ENCODE data around the gene PLD4. TPM values are rescaled to one million over a fixed set of nuclear protein-coding genes. Genes with fewer than 3 reads are reported as not detected.

The PLD4 gene
- total RNA-seq, 2 experiments from 2014 or later: not detected

DNA sequence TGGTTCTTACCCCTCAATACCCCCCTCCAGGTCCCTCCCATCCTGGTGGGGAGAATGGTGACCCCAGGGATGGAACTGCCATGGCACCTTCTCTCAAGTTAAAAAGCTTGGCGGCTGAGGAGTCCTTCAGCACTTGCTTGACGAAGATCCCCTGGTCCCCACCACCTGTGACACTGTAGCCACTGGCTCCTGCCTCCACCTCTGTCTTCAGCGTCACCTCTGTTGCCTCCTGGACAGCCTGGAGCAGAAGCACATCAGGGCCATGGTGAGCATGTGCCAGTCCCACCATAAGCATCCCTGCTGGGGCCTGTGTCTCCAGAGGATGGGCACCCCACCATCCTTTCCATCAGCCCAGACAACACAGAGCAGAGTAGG, 30.7 kb downstream of the PLD4 start:
- H3K27ac Mint-ChIP-seq: no peak overlapping the region
- no peak overlapping the region for H3K4me3 Mint-ChIP-seq
- CTCF ChIA-PET: no interaction called here
- H3K36me3 Mint-ChIP-seq (ENCODE audit: low read depth): no peaks in the 10 kb centered on the region
- intact Hi-C loops (cut with micrococcal nuclease): no loop called here
- H3K4me1 Mint-ChIP-seq (ENCODE audit: low read depth): no peaks in the 10 kb centered on the region
- no peak for DNase-seq
- H3K27me3 Mint-ChIP-seq (ENCODE audit: low read depth): no peaks in the 10 kb centered on the region
- H3K9me3 Mint-ChIP-seq: no peaks in the 10 kb centered on the region

DNA sequence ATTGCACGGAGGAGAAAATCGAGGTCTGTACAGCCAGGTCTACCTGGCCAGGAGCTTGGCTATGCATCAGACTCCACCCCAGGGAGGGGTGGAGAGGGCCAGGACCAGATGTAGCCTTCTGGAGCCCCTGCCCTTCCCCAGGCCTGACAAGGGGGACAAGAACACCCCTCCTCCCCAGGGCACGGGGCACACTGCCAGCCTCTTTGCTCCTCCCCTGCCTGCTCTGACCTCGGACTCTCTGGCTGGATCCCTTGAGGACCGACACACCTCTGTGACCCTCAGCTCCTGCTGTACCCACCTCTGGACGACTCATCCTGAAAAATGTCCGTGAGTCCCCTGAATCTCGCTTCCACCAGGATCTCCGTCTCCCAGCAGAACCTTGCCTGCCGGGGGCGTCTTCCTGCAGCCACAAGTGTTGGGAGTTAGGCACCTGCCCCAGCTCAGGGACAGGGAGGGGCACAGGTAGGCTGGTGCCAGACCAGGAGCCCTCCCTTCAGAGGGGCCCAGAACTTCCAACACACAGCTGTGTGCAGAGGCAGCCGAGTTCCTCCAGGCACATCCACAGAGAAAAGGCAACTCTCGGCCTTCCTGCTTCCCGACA, 31.7 kb downstream of the PLD4 start:
- H3K27me3 Mint-ChIP-seq (ENCODE audit: low read depth): no peaks in the 10 kb centered on the region
- CTCF ChIA-PET: interaction anchor here (1.8 kb wide), 1 partner anchor 17 kb away, joined by 4 read pairs; no protein-coding TSS in a partner anchor
- no peaks in the 10 kb centered on the region for H3K9me3 Mint-ChIP-seq
- DNase-seq: no peak
- H3K4me3 Mint-ChIP-seq: no peak overlapping the region
- H3K36me3 Mint-ChIP-seq (ENCODE audit: low read depth): no peaks in the 10 kb centered on the region
- no peak overlapping the region for H3K27ac Mint-ChIP-seq
- intact Hi-C loops (cut with micrococcal nuclease): no loop called here
- H3K4me1 Mint-ChIP-seq (ENCODE audit: low read depth): no peaks in the 10 kb centered on the region

DNA sequence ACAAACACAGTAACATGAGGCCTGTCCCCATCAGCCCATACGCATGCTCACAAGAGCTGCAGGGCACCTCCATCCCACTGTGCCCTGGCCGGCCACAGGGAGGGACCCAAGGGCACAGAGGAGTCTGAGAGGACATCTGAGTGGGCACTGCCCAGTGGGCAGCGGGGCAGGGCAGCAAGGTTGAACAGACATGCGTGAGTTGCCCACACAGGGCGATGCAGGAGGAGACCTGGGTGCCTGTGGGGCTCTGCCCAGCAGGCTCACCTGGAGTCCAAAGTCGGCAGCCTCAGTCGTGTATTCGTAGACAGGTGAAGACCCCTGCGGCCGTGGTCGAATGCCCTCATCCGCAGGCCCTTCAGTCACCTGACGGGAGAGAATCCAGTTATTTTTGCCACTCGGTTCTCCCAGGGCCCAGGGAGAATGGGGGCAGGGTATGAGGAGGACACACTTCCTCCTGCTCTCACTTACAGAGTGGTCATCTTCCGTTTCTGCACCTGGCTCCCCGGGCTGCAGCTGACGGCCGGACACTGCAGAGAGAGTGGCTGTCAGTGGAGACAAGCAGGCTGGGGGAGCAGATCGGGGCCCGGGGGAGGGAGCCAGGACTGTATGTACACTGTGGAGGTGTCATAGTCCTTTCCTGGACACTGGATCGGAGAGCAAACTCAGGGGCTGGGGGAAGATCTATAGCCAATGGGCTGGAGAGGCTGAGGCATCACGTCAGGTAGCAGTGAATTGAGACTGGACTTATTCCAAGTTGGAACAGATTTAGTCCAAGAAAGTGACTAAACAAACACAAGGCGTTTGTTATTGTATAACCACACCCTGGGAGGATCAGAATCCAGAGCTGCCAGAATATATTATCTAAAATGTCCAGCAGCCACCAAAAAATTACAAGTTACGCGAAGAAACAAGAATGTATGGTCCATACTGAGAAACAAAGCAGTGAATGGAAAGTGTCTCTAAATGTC, 32.8 kb downstream of the PLD4 start:
- H3K27ac Mint-ChIP-seq: no peak overlapping the region
- no peak overlapping the region for H3K4me3 Mint-ChIP-seq
- CTCF ChIA-PET: interaction anchor here (1.8 kb wide), 1 partner anchor 16 kb away, joined by 4 read pairs; no protein-coding TSS in a partner anchor
- intact Hi-C loops (cut with micrococcal nuclease): no loop called here
- DNase-seq: no peak
- no peaks in the 10 kb centered on the region for H3K36me3 Mint-ChIP-seq (ENCODE audit: low read depth)
- no peaks in the 10 kb centered on the region for H3K27me3 Mint-ChIP-seq (ENCODE audit: low read depth)
- H3K9me3 Mint-ChIP-seq: no peaks in the 10 kb centered on the region
- no peaks in the 10 kb centered on the region for H3K4me1 Mint-ChIP-seq (ENCODE audit: low read depth)

DNA sequence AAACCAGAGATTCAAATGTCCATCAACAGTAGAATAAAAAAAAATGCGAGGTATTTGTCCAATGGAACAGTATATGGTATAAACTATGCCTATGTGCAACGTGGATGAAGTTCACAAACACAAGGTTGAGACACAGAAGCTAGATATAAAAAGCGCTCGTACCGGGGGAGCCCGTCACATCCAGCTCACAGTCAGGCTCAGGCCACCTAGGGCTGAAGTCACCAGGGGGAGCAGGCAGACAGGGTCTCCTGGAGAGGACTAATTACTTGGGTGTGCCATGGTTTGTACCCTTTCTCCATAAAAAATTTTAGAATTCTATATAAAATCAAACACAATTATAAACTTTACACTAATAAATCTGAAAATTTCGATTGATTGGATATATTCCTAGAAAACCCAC, 39.9 kb downstream of the PLD4 start:
- intact Hi-C loops (cut with micrococcal nuclease): no loop called here
- CTCF ChIA-PET: interaction anchor here (0.6 to 2.3 kb wide), 3 partner anchors 11 to 81 kb away, joined by 3 to 6 read pairs (median 6); no protein-coding TSS in a partner anchor
- Mint-ChIP-seq H3K4me3 (no peak overlapping the region), H3K4me1 (ENCODE audit: low read depth) (no peaks in the 10 kb centered on the region), H3K36me3 (ENCODE audit: low read depth) (no peaks in the 10 kb centered on the region), H3K9me3 (no peaks in the 10 kb centered on the region), H3K27me3 (ENCODE audit: low read depth) (peaks cover 16% of the 10 kb centered on the region), H3K27ac (no peak overlapping the region)
- DNase-seq: no peak

DNA sequence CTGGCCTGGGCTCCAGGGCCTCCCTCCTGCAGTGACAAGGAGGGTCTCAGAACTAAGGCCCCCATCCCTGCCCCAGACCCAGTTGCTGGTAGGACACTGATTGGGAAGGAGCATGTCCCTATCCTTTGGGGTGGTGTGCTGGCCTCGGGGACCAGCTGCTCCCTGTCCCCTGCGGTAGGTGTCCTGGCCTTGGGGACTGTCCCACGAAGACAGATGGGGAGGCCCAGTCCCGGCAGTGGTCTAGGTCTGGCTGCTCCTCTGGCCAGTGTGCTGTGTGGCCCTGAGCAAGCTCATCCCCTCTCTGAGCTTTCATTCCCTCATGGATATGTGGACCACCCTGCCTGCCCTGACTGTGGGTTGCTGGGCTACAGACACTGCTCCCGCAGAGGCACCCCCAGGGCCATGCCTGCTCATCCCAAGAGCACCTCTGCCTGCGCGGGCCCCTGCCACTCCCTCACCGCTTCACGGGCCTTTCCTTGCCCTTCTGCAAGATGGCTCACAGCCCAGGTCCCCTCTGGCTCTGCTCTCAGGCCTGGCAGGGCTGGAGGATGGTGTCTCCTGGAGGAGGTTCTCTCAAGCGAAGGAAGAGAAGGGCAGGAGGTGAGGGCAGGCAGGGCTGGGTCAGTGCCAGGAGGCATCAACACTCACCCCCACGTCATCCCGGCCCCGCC, 41.0 kb downstream of the PLD4 start:
- intact Hi-C loops (cut with micrococcal nuclease): no loop called here
- H3K4me1 Mint-ChIP-seq (ENCODE audit: low read depth): no peaks in the 10 kb centered on the region
- no peaks in the 10 kb centered on the region for H3K36me3 Mint-ChIP-seq (ENCODE audit: low read depth)
- no peaks in the 10 kb centered on the region for H3K9me3 Mint-ChIP-seq
- peaks cover 16% of the 10 kb centered on the region for H3K27me3 Mint-ChIP-seq (ENCODE audit: low read depth)
- H3K4me3 Mint-ChIP-seq: no peak overlapping the region
- CTCF ChIA-PET: interaction anchor here (0.6 to 1.5 kb wide), 2 partner anchors 64 to 80 kb away, joined by 3 read pairs; no protein-coding TSS in a partner anchor
- no peak for DNase-seq
- no peak overlapping the region for H3K27ac Mint-ChIP-seq

DNA sequence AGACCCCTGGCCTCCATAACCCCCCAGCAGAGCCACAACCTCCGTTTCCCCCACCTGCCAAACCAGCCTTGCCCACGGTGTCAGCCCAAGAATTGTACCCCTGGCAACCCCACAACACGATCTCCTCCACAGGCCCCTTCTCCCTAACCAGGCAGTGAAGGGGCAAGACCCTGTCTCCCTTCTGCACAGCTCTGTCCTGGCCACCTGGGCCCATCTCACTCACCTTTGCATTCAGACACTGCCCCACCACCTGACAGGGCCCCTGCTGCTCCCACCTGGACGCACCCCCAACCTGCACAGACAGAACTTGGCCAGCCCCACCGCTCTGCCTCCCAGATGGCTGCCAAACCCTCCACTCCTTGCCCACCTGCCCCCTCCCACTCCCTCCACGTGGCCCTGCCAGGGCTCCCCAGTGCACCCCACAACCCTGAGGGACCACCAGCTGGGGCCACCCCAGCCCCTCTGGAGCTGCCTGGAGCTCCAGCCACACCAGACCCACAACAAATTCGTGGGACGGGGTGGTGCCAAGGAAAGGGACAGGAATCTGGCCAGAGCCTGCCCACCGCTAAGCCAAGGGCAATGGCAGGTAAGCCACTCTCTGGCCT, 41.7 kb downstream of the PLD4 start:
- Mint-ChIP-seq H3K27me3 (ENCODE audit: low read depth) (peaks cover 16% of the 10 kb centered on the region), H3K4me3 (no peak overlapping the region), H3K4me1 (ENCODE audit: low read depth) (no peaks in the 10 kb centered on the region), H3K36me3 (ENCODE audit: low read depth) (no peaks in the 10 kb centered on the region), H3K27ac (no peak overlapping the region), H3K9me3 (no peaks in the 10 kb centered on the region)
- intact Hi-C loops (cut with micrococcal nuclease): no loop called here
- no peak for DNase-seq
- CTCF ChIA-PET: no interaction called here

DNA sequence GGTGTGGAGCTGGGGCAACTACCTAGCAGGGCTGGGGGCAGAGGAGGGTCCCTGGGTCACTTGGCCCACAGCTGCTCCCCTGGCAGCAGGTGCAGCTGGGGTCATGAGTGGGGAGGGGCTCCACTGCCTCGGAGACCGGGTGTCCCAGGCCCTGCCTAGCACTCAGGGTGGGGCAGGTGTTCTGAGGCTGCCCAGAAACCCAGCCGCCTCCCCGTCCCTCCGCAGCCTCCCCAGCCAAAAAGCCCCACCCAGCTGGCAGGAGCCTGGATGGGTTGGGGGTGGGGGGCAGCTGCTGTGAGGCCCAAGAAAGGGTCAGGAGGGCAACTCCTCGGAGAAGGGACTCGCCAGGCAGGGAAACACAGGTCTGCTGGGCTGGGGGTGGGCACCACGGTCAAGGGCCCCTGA, 42.3 kb downstream of the PLD4 start:
- Mint-ChIP-seq H3K4me3 (no peak overlapping the region), H3K36me3 (ENCODE audit: low read depth) (no peaks in the 10 kb centered on the region), H3K27me3 (ENCODE audit: low read depth) (peaks cover 16% of the 10 kb centered on the region), H3K4me1 (ENCODE audit: low read depth) (no peaks in the 10 kb centered on the region), H3K9me3 (no peaks in the 10 kb centered on the region), H3K27ac (no peak overlapping the region)
- DNase-seq: no peak
- intact Hi-C loops (cut with micrococcal nuclease): no loop called here
- CTCF ChIA-PET: interaction anchor here (1.4 kb wide), 1 partner anchor 78 kb away, joined by 3 read pairs; no protein-coding TSS in a partner anchor

DNA sequence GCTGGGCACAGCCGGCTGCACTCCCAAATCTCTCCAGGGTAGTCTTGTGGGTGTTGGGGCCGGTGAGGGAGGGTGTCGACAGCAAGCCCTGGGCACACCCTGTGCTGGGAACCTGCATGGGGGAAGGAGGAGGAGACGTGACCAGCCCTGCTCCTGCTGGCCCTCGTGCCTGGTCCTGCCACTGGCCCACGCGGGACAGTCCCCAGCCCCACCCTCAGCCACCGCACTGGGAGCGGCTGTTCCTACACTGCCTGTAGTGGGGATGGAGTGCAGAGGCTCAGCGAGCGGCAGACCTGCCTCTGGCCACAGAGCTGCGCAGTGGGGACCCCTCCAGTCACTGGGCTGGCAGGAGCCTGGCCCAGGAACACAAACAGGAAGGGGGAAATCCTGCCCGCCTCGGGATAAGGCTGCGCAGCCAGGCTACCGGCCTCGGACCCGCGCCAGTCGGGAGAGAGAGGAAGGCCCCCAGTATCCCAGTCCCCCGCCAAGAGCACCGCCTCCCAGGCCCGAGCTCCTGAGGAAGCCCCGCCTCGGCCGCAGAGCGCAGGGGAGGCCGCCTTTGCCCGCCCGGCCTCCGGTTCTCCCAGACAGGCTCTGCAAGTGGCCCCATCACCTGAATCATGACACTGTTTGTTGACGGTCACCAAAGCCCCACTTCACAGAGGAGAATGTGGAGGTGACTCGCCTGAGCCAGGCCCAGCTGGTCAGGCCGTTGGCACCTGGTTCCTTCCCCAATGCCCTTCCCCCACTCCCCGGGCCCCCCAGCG, 42.9 kb downstream of the PLD4 start:
- no peaks in the 10 kb centered on the region for H3K4me1 Mint-ChIP-seq (ENCODE audit: low read depth)
- no peaks in the 10 kb centered on the region for H3K9me3 Mint-ChIP-seq
- no peak overlapping the region for H3K27ac Mint-ChIP-seq
- peaks cover 16% of the 10 kb centered on the region for H3K27me3 Mint-ChIP-seq (ENCODE audit: low read depth)
- H3K36me3 Mint-ChIP-seq (ENCODE audit: low read depth): no peaks in the 10 kb centered on the region
- H3K4me3 Mint-ChIP-seq: no peak overlapping the region
- no peak for DNase-seq
- intact Hi-C loops (cut with micrococcal nuclease): no loop called here
- CTCF ChIA-PET: interaction anchor here (1.4 kb wide), 1 partner anchor 78 kb away, joined by 3 read pairs; no protein-coding TSS in a partner anchor

DNA sequence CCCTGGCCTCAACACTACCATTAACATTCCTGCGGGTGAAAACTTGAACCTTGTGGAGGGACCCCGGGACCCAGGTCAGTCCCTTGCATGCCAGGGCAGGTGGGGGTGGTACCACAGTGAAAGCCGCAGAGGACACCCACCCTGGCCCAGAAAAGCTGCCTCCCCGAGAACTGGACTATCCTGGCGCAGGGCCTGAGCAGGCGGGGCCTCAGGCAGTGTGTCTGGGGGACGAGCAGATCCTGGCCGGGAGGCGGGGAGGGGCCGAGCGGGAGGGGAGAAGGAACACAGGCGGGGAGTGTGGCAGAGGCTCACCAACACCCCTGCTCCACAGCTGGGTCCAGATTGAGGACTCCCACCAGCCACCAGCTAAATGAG, 43.5 kb downstream of the PLD4 start:
- H3K27me3 Mint-ChIP-seq (ENCODE audit: low read depth): peaks cover 16% of the 10 kb centered on the region
- H3K4me3 Mint-ChIP-seq: no peak overlapping the region
- no peaks in the 10 kb centered on the region for H3K4me1 Mint-ChIP-seq (ENCODE audit: low read depth)
- no peaks in the 10 kb centered on the region for H3K9me3 Mint-ChIP-seq
- H3K36me3 Mint-ChIP-seq (ENCODE audit: low read depth): no peaks in the 10 kb centered on the region
- intact Hi-C loops (cut with micrococcal nuclease): no loop called here
- DNase-seq: no peak
- no peak overlapping the region for H3K27ac Mint-ChIP-seq
- CTCF ChIA-PET: interaction anchor here (1.4 kb wide), 1 partner anchor 77 kb away, joined by 3 read pairs; no protein-coding TSS in a partner anchor

DNA sequence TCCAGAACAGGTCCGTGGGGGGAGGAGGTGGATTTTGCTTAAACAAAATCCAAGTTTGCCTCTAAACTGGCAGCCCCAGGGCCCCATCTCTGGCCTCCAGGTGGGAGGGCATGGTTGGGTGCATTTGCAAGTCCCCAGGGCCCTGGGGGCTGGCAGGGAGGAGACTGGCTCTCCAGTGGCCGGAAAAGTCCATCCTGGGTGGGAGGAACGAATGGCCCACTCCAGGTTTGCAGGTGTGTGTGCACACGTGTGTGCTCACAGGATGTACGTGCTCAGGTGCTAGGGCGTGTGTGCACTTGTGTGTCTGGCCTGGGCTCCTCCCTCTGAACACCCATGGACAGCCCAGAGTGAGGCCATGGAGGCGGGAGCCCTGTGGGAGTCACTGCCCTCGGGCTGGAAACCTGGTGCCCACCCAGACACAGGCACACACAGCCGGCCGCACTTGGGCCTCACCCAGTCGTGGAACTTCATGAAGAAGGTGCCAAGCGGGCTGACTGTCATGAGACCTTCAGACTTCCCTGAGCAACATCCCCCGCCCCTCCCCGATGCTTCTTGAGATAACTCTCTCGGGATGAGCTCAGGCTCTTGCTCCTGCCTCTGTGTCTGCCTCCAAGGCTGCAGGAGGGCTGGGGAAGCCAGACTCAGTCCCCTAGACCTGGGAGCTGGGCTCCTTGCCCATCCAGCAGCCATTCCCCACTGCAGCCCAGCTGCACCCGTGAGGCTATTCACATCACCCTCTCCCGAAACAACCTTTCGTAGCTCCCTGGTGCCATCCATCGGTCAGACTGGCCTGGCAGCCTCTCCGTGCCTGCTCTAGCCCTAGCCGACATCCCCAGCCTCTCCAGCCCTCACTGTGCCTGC, 44.1 kb downstream of the PLD4 start:
- Mint-ChIP-seq H3K4me1 (ENCODE audit: low read depth) (no peaks in the 10 kb centered on the region), H3K4me3 (no peak overlapping the region), H3K27ac (no peak overlapping the region), H3K9me3 (no peaks in the 10 kb centered on the region), H3K27me3 (ENCODE audit: low read depth) (peaks cover 16% of the 10 kb centered on the region), H3K36me3 (ENCODE audit: low read depth) (no peaks in the 10 kb centered on the region)
- DNase-seq: no peak
- intact Hi-C loops (cut with micrococcal nuclease): no loop called here
- CTCF ChIA-PET: interaction anchor here (1.2 kb wide), 1 partner anchor 78 kb away, joined by 3 read pairs; no protein-coding TSS in a partner anchor

DNA sequence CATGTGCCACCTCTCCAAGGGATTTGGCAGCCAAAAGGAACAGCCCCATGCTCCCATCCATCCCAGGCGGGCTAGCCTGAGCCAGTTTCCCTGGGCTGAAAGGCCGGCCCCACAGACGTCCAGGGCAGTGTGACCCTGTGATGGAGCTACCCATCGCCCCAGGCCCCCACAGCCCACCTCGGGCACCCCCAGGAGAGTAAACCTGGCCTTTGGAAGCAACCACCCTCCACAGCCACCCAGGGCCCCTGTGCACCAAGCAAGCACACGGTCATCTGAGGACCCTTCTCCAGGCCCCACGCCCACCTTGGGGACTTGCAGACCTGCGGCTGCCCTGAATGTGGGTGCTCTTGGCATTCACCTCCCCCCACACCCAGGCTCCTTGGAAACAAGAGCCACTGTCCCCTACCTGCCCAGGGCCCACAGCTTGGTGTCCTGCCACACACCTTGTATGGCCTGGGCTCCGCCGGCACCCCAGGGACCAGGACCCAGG, 45.1 kb downstream of the PLD4 start:
- Mint-ChIP-seq H3K36me3 (ENCODE audit: low read depth) (no peaks in the 10 kb centered on the region), H3K27me3 (ENCODE audit: low read depth) (peaks cover 16% of the 10 kb centered on the region), H3K27ac (no peak overlapping the region), H3K4me1 (ENCODE audit: low read depth) (no peaks in the 10 kb centered on the region), H3K9me3 (no peaks in the 10 kb centered on the region), H3K4me3 (no peak overlapping the region)
- CTCF ChIA-PET: interaction anchor here (0.5 to 1.2 kb wide), 2 partner anchors 77 to 159 kb away, joined by 3 read pairs; no protein-coding TSS in a partner anchor
- intact Hi-C loops (cut with micrococcal nuclease): no loop called here
- no peak for DNase-seq
